ENCODE results near the gene SYNJ2BP.
"Not testable (repeated sequence)": the region's sequence is repeated elsewhere in the genome, so short reads cannot be mapped to it uniquely, and the experiment has no call there.

The SYNJ2BP gene

DNA sequence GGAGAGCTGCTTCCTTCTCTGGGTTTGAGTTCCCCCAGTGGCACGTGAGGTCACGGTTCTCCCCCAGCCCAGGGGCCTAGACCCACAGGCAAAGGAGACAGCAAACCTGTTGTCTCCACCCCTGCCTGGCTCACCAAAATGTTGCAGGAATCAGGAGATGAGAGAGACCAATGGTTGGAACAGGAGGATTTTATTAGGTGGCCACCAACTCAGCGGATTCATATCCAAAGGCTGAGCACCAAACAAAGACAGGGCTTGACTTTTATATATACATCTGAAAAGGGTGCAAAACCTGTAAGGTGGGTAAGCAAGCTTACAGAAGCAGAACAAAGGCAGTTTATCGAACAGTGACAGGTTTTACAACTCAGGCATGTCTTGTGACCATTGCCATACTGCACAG is 25.9 kb upstream of the SYNJ2BP start:
- no peak overlapping the region for H3K27ac ChIP-seq (ENCODE audit: low read length)
- no peaks in the 10 kb centered on the region for H3K79me2 ChIP-seq (ENCODE audit: low read length)
- no peak overlapping the region for H3K9ac ChIP-seq (ENCODE audit: low read length)
- H4K20me1 ChIP-seq (ENCODE audit: insufficient read depth, low read length) = no peaks in the 10 kb centered on the region
- no peak overlapping the region for H2AFZ ChIP-seq (ENCODE audit: low read depth, low read length)
- H3K4me3 ChIP-seq (ENCODE audit: low read length) = no peak overlapping the region
- no peaks in the 10 kb centered on the region for H3K27me3 ChIP-seq (ENCODE audit: low read depth, low read length)
- H3K4me1 ChIP-seq (ENCODE audit: low read length) = no peaks in the 10 kb centered on the region
- no peak overlapping the region for H3K4me2 ChIP-seq (ENCODE audit: low read length)
- H3K9me3 ChIP-seq (ENCODE audit: insufficient read depth, low read length) = no peaks in the 10 kb centered on the region
- H3K36me3 ChIP-seq (replicated peaks; ENCODE audit: low read depth, low read length) = no peaks in the 10 kb centered on the region
- TF ChIP-seq, protein P1, sequence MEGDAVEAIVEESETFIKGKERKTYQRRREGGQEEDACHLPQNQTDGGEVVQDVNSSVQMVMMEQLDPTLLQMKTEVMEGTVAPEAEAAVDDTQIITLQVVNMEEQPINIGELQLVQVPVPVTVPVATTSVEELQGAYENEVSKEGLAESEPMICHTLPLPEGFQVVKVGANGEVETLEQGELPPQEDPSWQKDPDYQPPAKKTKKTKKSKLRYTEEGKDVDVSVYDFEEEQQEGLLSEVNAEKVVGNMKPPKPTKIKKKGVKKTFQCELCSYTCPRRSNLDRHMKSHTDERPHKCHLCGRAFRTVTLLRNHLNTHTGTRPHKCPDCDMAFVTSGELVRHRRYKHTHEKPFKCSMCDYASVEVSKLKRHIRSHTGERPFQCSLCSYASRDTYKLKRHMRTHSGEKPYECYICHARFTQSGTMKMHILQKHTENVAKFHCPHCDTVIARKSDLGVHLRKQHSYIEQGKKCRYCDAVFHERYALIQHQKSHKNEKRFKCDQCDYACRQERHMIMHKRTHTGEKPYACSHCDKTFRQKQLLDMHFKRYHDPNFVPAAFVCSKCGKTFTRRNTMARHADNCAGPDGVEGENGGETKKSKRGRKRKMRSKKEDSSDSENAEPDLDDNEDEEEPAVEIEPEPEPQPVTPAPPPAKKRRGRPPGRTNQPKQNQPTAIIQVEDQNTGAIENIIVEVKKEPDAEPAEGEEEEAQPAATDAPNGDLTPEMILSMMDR (IDR thresholded peaks at IDR 0.05; ENCODE audit: low read depth, low read length) = no peak
- TF ChIP-seq EZH2phosphoT487 (IDR thresholded peaks at IDR 0.05; ENCODE audit: low read depth) = no peak

DNA sequence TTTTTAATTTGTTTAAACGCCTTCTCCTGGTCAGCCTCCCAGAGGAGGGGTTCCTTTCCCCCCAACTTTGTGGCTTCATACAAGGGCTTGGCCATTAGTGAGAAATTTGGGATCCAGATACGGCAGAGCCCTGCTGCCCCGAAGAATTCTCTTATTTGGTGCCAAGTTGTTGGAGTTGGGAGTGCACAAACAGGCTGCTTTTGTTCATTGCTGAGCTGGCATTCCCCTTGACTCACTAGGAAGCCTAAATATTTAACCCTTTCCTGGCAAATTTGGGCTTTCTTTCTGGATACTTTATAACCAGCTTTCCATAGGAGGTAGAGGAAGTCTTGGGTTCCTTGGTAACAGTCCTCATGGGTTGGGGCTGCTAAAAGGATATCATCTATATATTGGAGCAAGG is 24.8 kb upstream of the SYNJ2BP start:
- Histone ChIP-seq H3K27me3 (ENCODE audit: low read depth, low read length) (no peaks in the 10 kb centered on the region), H3K79me2 (ENCODE audit: low read length) (no peaks in the 10 kb centered on the region), H3K4me2 (ENCODE audit: low read length) (no peak overlapping the region), H2AFZ (ENCODE audit: low read depth, low read length) (no peak overlapping the region), H3K4me3 (ENCODE audit: low read length) (no peak overlapping the region), H3K27ac (ENCODE audit: low read length) (no peak overlapping the region), H3K36me3 (replicated peaks; ENCODE audit: low read depth, low read length) (no peaks in the 10 kb centered on the region), H4K20me1 (ENCODE audit: insufficient read depth, low read length) (no peaks in the 10 kb centered on the region), H3K9me3 (ENCODE audit: insufficient read depth, low read length) (no peaks in the 10 kb centered on the region), H3K9ac (ENCODE audit: low read length) (no peak overlapping the region), H3K4me1 (ENCODE audit: low read length) (no peaks in the 10 kb centered on the region)
- no peak for TF ChIP-seq EZH2phosphoT487 (IDR thresholded peaks at IDR 0.05; ENCODE audit: low read depth)
- TF ChIP-seq, protein P1 (IDR thresholded peaks at IDR 0.05; ENCODE audit: low read depth, low read length) = no peak

DNA sequence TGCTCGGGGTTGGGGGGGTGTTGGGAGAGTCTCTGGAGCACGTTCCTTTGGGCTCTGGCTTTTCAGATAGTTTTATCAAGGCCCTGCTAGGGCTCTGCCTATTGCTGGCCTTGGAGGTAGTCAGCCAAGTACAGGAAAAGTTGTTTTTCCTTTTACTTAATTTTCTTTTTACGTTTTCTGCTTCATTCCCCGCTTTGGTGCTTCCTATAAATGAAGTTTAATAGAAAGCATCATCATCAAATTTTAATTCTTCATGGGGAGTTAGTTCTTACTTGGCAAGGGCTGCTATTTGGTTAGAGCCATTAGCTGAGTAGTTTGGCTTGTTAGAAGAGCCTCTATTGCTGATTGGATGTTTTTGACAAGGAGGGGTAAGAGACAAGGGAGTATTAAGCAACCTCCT is 20.0 kb upstream of the SYNJ2BP start:
- Histone ChIP-seq H3K9ac (ENCODE audit: low read length) (no peak overlapping the region), H3K4me2 (ENCODE audit: low read length) (no peak overlapping the region), H3K4me3 (ENCODE audit: low read length) (no peak overlapping the region), H3K27ac (ENCODE audit: low read length) (no peak overlapping the region), H2AFZ (ENCODE audit: low read depth, low read length) (no peak overlapping the region), H3K79me2 (ENCODE audit: low read length) (no peaks in the 10 kb centered on the region), H3K9me3 (ENCODE audit: insufficient read depth, low read length) (no peaks in the 10 kb centered on the region), H4K20me1 (ENCODE audit: insufficient read depth, low read length) (no peaks in the 10 kb centered on the region), H3K36me3 (replicated peaks; ENCODE audit: low read depth, low read length) (no peaks in the 10 kb centered on the region), H3K27me3 (ENCODE audit: low read depth, low read length) (no peaks in the 10 kb centered on the region), H3K4me1 (ENCODE audit: low read length) (no peaks in the 10 kb centered on the region)
- TF ChIP-seq, protein P1 (IDR thresholded peaks at IDR 0.05; ENCODE audit: low read depth, low read length) = no peak
- TF ChIP-seq EZH2phosphoT487 (IDR thresholded peaks at IDR 0.05; ENCODE audit: low read depth) = no peak

DNA sequence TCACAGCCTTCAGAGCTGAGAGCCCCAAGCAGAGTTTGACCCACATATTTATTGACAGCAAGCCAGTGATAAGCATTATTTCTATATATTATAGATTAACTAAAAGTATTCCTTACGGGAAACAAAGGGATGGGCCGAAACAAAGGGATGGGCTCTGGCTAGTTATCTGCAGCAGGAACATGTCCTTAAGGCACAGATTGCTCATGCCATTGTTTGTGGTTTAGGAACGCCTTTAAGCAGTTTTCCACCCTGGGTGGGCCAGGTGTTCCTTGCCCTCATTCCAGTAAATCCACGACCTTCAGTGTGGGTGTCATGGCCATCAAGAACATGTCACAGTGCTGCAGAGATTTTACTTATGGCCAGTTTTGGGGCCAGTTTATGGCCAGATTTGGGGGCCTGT is 9.7 kb upstream of the SYNJ2BP start:
- not testable (repeated sequence) for H3K4me2 ChIP-seq (ENCODE audit: low read length); H3K27ac ChIP-seq (ENCODE audit: low read length); H3K9ac ChIP-seq (ENCODE audit: low read length); H3K4me1 ChIP-seq (ENCODE audit: low read length); H4K20me1 ChIP-seq (ENCODE audit: insufficient read depth, low read length); H3K36me3 ChIP-seq (replicated peaks; ENCODE audit: low read depth, low read length); H3K4me3 ChIP-seq (ENCODE audit: low read length); H3K27me3 ChIP-seq (ENCODE audit: low read depth, low read length); H2AFZ ChIP-seq (ENCODE audit: low read depth, low read length); H3K79me2 ChIP-seq (ENCODE audit: low read length); H3K9me3 ChIP-seq (ENCODE audit: insufficient read depth, low read length)

DNA sequence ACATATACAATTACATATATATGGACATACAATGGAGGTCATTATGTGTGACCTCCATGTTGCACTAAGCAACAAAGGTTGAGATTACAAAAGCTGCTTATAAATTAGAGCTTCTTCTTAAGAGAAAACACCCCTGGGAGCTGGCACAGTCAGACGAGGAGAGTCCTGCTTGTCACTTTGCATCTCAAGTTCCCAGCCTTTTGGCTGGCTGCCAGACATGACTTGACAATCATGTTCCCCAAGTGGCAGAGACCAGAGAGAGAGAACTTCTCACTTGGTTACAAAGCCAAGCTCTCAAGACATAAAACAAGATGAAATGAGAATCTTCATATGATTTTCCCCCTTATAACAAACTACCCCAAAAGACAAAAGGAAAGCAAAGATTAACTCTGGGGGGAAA is 8.5 kb upstream of the SYNJ2BP start:
- H3K4me1 ChIP-seq (ENCODE audit: low read length) = no peaks in the 10 kb centered on the region; the same call in 1 of the 2 replicates
- no peaks in the 10 kb centered on the region for H4K20me1 ChIP-seq (ENCODE audit: insufficient read depth, low read length)
- TF ChIP-seq, protein P1 (IDR thresholded peaks at IDR 0.05; ENCODE audit: low read depth, low read length) = no peak
- H3K9ac ChIP-seq (ENCODE audit: low read length) = no peak overlapping the region
- H3K36me3 ChIP-seq (replicated peaks; ENCODE audit: low read depth, low read length) = no peaks in the 10 kb centered on the region
- no peak overlapping the region for H3K4me3 ChIP-seq (ENCODE audit: low read length)
- no peak overlapping the region for H3K27ac ChIP-seq (ENCODE audit: low read length)
- no peak overlapping the region for H2AFZ ChIP-seq (ENCODE audit: low read depth, low read length)
- no peaks in the 10 kb centered on the region for H3K27me3 ChIP-seq (ENCODE audit: low read depth, low read length)
- no peak overlapping the region for H3K4me2 ChIP-seq (ENCODE audit: low read length)
- no peaks in the 10 kb centered on the region for H3K79me2 ChIP-seq (ENCODE audit: low read length)
- no peaks in the 10 kb centered on the region for H3K9me3 ChIP-seq (ENCODE audit: insufficient read depth, low read length)
